ENCODE data around the gene ERAS.

- no peak for TF ChIP-seq POLR2A (IDR thresholded peaks at IDR 0.05)
- TF ChIP-seq, protein P1, sequence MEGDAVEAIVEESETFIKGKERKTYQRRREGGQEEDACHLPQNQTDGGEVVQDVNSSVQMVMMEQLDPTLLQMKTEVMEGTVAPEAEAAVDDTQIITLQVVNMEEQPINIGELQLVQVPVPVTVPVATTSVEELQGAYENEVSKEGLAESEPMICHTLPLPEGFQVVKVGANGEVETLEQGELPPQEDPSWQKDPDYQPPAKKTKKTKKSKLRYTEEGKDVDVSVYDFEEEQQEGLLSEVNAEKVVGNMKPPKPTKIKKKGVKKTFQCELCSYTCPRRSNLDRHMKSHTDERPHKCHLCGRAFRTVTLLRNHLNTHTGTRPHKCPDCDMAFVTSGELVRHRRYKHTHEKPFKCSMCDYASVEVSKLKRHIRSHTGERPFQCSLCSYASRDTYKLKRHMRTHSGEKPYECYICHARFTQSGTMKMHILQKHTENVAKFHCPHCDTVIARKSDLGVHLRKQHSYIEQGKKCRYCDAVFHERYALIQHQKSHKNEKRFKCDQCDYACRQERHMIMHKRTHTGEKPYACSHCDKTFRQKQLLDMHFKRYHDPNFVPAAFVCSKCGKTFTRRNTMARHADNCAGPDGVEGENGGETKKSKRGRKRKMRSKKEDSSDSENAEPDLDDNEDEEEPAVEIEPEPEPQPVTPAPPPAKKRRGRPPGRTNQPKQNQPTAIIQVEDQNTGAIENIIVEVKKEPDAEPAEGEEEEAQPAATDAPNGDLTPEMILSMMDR (IDR thresholded peaks at IDR 0.05), result no peak
Measured at GRCh38 chrX:48784726-48785125, 41.6 kb upstream of the ERAS start.

All from Peyer's patch (tissue), 4 donors.